ENCODE results near the gene TRMT11.

The TRMT11 gene

DNA sequence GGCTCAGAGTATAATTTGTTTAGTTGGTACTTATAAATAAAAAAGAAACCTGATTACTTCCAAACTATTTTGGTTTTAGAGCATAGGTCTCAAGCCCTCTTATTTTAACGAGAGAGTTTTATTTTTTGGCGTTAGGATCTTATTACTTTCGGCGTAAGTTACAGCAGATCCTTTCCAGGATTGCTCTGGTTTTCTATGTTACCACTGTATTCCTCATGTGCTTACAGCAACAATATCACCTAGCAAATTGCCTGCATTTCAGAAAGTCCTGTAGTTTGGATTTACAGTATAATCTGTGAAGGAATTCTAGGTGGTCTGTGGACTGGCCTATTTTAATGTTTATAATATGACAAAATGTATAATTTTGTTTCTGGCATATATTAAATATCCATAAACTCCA lies 54.1 kb downstream of the TRMT11 start:
- Histone ChIP-seq H3K9ac (ENCODE audit: low read length) (no peak overlapping the region), H3K4me3 (ENCODE audit: low read depth, low read length, poor library complexity, severe bottlenecking) (no peak overlapping the region), H3K4me2 (ENCODE audit: low read length) (no peak overlapping the region), H3K9me3 (ENCODE audit: low read length) (no peaks in the 10 kb centered on the region), H3K79me2 (ENCODE audit: insufficient read depth, low read length) (no peaks in the 10 kb centered on the region), H3K36me3 (ENCODE audit: insufficient read depth, low read length) (peaks cover 70% of the 10 kb centered on the region), H3K9me2 (ENCODE audit: low read depth, low read length) (no peaks in the 10 kb centered on the region), H4K20me1 (ENCODE audit: insufficient read depth, low read length) (no peaks in the 10 kb centered on the region), H3K4me1 (ENCODE audit: insufficient read depth, low read length, severe bottlenecking) (no peaks in the 10 kb centered on the region), H3K27me3 (ENCODE audit: insufficient read depth, low read length) (no peaks in the 10 kb centered on the region), H2AFZ (ENCODE audit: low read length) (no peak overlapping the region), H3F3A (ENCODE audit: insufficient read depth, low read length) (no peaks in the 10 kb centered on the region), H3K27ac (ENCODE audit: low read depth, low read length, poor library complexity, severe bottlenecking) (no peak overlapping the region)
- TF ChIP-seq, protein P1, sequence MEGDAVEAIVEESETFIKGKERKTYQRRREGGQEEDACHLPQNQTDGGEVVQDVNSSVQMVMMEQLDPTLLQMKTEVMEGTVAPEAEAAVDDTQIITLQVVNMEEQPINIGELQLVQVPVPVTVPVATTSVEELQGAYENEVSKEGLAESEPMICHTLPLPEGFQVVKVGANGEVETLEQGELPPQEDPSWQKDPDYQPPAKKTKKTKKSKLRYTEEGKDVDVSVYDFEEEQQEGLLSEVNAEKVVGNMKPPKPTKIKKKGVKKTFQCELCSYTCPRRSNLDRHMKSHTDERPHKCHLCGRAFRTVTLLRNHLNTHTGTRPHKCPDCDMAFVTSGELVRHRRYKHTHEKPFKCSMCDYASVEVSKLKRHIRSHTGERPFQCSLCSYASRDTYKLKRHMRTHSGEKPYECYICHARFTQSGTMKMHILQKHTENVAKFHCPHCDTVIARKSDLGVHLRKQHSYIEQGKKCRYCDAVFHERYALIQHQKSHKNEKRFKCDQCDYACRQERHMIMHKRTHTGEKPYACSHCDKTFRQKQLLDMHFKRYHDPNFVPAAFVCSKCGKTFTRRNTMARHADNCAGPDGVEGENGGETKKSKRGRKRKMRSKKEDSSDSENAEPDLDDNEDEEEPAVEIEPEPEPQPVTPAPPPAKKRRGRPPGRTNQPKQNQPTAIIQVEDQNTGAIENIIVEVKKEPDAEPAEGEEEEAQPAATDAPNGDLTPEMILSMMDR (IDR thresholded peaks at IDR 0.05; ENCODE audit: low read length), result no peak

DNA sequence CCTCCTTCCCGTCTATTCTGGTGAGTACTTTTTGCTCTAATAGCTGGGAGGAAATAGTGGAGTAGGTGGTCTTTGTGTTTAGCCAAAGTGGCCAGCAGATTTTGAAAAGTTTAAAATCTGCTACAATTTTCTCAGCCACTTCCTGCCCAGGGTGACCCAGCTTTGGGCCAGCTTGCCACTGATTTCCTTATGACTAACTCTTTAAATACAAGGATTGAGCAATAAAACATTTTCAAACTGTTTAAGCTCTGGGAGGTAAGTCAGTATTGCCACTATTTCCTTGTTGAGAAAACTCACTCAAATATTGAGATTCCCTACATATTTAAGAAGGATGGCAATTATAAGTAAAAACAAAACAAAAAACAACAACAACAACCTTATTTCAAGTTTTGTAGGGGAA lies 54.5 kb downstream of the TRMT11 start:
- no peak overlapping the region for H3K9ac ChIP-seq (ENCODE audit: low read length)
- H4K20me1 ChIP-seq (ENCODE audit: insufficient read depth, low read length), result no peaks in the 10 kb centered on the region
- no peaks in the 10 kb centered on the region for H3K27me3 ChIP-seq (ENCODE audit: insufficient read depth, low read length)
- no peak overlapping the region for H3K4me2 ChIP-seq (ENCODE audit: low read length)
- no peaks in the 10 kb centered on the region for H3K9me2 ChIP-seq (ENCODE audit: low read depth, low read length)
- H3K36me3 ChIP-seq (ENCODE audit: insufficient read depth, low read length), result peaks cover 74% of the 10 kb centered on the region
- no peaks in the 10 kb centered on the region for H3K79me2 ChIP-seq (ENCODE audit: insufficient read depth, low read length)
- no peaks in the 10 kb centered on the region for H3F3A ChIP-seq (ENCODE audit: insufficient read depth, low read length)
- TF ChIP-seq EZH2 (IDR thresholded peaks at IDR 0.05; ENCODE audit: borderline replicate concordance, low read length), result no peak
- TF ChIP-seq, protein P1 (IDR thresholded peaks at IDR 0.05; ENCODE audit: low read length), result no peak
- no peak overlapping the region for H3K27ac ChIP-seq (ENCODE audit: low read depth, low read length, poor library complexity, severe bottlenecking)
- no peaks in the 10 kb centered on the region for H3K4me1 ChIP-seq (ENCODE audit: insufficient read depth, low read length, severe bottlenecking)
- no peak overlapping the region for H3K4me3 ChIP-seq (ENCODE audit: low read depth, low read length, poor library complexity, severe bottlenecking)
- no peak overlapping the region for H2AFZ ChIP-seq (ENCODE audit: low read length)
- H3K9me3 ChIP-seq (ENCODE audit: low read length), result no peaks in the 10 kb centered on the region

DNA sequence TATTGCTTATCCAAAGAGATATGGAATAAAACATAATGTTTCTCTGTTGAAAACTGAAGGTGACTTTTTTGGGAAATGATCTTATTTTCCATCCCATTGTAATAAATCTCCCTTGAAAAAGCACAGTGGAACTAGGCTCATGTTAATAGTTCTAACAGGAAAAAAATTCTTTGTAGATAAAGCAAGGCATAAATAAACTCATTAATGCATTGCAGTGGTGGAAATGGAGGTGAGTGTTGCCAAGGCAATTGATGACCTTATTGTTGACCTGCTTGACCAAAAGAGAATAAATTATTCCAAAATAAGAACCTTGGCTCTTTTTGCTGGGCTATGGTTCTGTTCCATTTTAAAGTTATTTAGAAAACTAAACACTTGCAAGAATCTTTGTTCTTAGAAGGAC lies 55.2 kb downstream of the TRMT11 start:
- no peaks in the 10 kb centered on the region for H4K20me1 ChIP-seq (ENCODE audit: insufficient read depth, low read length)
- H3K36me3 ChIP-seq (ENCODE audit: insufficient read depth, low read length), result peaks cover 78% of the 10 kb centered on the region
- H3K4me2 ChIP-seq (ENCODE audit: low read length), result no peak overlapping the region
- no peak overlapping the region for H3K9ac ChIP-seq (ENCODE audit: low read length)
- no peaks in the 10 kb centered on the region for H3K9me2 ChIP-seq (ENCODE audit: low read depth, low read length)
- no peaks in the 10 kb centered on the region for H3K9me3 ChIP-seq (ENCODE audit: low read length)
- H3K27ac ChIP-seq (ENCODE audit: low read depth, low read length, poor library complexity, severe bottlenecking), result no peak overlapping the region
- no peak overlapping the region for H2AFZ ChIP-seq (ENCODE audit: low read length)
- H3K4me3 ChIP-seq (ENCODE audit: low read depth, low read length, poor library complexity, severe bottlenecking), result no peak overlapping the region
- H3K4me1 ChIP-seq (ENCODE audit: insufficient read depth, low read length, severe bottlenecking), result no peaks in the 10 kb centered on the region
- H3F3A ChIP-seq (ENCODE audit: insufficient read depth, low read length), result no peaks in the 10 kb centered on the region
- TF ChIP-seq, protein P1 (IDR thresholded peaks at IDR 0.05; ENCODE audit: low read length), result no peak
- no peak for TF ChIP-seq EZH2 (IDR thresholded peaks at IDR 0.05; ENCODE audit: borderline replicate concordance, low read length)
- no peaks in the 10 kb centered on the region for H3K79me2 ChIP-seq (ENCODE audit: insufficient read depth, low read length)
- no peaks in the 10 kb centered on the region for H3K27me3 ChIP-seq (ENCODE audit: insufficient read depth, low read length)
